Transverse colon (tissue), 3 donors: ENCODE measurements around the gene RALGDS.

Source experiments
- EP300 ChIP-seq: sonication (generic); formaldehyde crosslinking; IDR thresholded peaks from one replicate; pipeline ENCODE4 v1.6.1; 2017; ENCODE audit warnings: antibody characterized with exemption, low read depth
- POLR2A ChIP-seq: fragments of 450-650 bp; IDR thresholded peaks from one replicate; pipeline ENCODE4 v1.6.1; 2016; ENCODE audit warnings: antibody characterized with exemption, mild to moderate bottlenecking, moderate library complexity
- TF ChIP-seq, protein P1 (sequence below), 5 experiments: fragments of 200-600 bp in 3 of 5; fragments of 450-650 bp in 2 of 5; sonication (generic) in 3 of 5; IDR thresholded peaks; 1 replicate in 2 of 5; 2 replicates in 3 of 5; pipeline ENCODE4 v1.5.1; 2016 to 2017; ENCODE audit warnings: antibody characterized with exemption in 5 of 5, inconsistent platforms in 3 of 5, mild to moderate bottlenecking in 2 of 5, moderate library complexity in 1 of 5

DNA sequence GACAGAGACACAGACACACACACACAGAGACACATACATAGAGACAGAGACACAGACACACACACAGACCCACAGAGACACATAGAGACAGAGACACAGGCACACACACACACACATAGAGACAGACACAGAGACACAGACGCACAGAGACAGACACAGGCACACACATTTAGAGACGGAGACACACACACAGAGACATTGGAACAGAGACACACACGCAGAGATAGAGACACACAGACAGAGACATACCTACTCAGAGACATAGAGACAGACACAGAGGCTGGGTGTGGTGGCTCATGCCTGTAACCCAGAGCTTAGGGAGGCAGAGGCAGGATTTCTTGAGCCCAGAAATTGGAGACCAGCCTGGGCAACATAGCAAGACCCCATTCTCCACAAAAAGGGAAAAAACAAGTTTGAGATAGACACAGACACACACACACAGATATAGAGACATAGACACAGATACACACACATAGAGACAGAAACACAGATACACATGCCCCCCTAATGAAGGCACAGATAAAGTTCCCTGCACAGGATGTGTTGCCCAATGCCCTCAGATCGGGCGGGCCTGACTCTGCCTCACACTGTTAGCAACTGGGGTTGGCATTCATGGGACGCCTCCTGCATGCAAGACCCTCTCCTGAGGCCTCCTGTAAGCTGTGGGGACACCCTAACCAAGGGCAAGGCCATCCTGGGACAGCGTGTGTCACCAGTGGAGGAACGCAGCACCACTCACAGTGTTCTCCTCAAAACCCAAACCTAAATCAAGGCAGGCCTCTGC is 3.3 kb upstream of the RALGDS start:
- no peak for TF ChIP-seq POLR2A
- TF ChIP-seq EP300, result no peak
- TF ChIP-seq, protein P1, sequence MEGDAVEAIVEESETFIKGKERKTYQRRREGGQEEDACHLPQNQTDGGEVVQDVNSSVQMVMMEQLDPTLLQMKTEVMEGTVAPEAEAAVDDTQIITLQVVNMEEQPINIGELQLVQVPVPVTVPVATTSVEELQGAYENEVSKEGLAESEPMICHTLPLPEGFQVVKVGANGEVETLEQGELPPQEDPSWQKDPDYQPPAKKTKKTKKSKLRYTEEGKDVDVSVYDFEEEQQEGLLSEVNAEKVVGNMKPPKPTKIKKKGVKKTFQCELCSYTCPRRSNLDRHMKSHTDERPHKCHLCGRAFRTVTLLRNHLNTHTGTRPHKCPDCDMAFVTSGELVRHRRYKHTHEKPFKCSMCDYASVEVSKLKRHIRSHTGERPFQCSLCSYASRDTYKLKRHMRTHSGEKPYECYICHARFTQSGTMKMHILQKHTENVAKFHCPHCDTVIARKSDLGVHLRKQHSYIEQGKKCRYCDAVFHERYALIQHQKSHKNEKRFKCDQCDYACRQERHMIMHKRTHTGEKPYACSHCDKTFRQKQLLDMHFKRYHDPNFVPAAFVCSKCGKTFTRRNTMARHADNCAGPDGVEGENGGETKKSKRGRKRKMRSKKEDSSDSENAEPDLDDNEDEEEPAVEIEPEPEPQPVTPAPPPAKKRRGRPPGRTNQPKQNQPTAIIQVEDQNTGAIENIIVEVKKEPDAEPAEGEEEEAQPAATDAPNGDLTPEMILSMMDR (IDR thresholded peaks at IDR 0.05), result no peak
